ENCODE data around the gene PPP1R3C. TPM values are rescaled to one million over a fixed set of nuclear protein-coding genes. Genes with fewer than 3 reads are reported as not detected.

PPP1R3C gene
- total and polyA plus RNA-seq, 3 donors from 2014 or later, result 4.7 to 9.7 (median 5.8) TPM

DNA sequence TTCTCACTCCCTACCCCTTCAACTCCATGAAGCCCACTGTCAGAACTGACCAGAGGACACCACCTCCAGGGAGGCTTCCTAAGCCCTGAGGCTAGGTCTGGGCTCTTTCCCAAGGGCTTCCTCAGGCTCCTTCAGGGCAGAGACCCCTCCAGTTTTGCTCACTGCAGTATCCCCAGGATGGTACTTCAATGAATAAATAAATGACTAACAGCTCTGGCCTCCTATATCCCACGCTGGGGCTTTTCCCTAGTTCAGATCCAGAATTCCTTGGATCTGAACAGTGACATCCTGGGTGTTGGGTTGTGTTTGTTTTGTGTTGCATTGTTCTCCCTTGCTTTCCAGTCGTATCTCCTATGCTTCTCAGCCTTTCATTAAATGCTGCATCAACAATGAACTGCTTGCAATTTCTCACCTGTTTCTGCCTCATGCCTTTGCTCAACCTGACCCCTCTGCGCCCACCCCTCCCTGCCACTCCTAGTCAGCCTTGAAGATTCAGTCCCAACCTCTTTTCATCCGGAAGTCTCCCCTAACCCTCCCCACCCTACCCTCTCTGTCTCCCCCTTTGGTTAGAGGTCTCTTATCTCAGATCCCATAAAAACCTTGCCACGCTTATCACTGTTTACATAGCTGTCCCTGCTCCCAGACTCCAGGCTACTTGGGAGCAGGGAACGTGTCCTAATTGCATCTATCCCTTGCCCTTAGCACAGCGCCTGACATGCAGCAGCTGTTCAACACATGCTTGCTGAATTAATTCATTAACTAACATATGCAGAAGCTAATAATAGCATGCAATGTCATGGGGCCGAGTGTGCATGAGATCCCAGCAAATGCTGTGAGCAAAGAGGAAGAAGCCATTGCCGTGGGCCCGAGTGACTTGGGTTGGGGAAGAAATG, 41.7 kb downstream of the PPP1R3C start:
- TF ChIP-seq, protein P1, sequence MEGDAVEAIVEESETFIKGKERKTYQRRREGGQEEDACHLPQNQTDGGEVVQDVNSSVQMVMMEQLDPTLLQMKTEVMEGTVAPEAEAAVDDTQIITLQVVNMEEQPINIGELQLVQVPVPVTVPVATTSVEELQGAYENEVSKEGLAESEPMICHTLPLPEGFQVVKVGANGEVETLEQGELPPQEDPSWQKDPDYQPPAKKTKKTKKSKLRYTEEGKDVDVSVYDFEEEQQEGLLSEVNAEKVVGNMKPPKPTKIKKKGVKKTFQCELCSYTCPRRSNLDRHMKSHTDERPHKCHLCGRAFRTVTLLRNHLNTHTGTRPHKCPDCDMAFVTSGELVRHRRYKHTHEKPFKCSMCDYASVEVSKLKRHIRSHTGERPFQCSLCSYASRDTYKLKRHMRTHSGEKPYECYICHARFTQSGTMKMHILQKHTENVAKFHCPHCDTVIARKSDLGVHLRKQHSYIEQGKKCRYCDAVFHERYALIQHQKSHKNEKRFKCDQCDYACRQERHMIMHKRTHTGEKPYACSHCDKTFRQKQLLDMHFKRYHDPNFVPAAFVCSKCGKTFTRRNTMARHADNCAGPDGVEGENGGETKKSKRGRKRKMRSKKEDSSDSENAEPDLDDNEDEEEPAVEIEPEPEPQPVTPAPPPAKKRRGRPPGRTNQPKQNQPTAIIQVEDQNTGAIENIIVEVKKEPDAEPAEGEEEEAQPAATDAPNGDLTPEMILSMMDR (IDR thresholded peaks at IDR 0.05), result no peak
- no peak for TF ChIP-seq POLR2A (IDR thresholded peaks at IDR 0.05)
- 44 to 61% methylated on average over 10 of the region's 10 CpGs for WGBS, 2 donors
- Histone ChIP-seq H3K9me3 (no peaks in the 10 kb centered on the region), H3K4me3 (no peak overlapping the region), H3K27ac (peak overlapping the region in 1 of 2 donors; percentile 33), H3K27me3 (no peaks in the 10 kb centered on the region), H3K4me1 (peaks cover 24% of the 10 kb centered on the region), H3K36me3 (ENCODE audit: low read depth, missing control alignments) (no peaks in the 10 kb centered on the region)
- peak; percentile 43 for DNase-seq
- intact Hi-C loops (cut with DNase I; ENCODE audit: low total_unique reads), result no loop called here

- 43 to 49% methylated on average over 6 to 7 of the region's 7 CpGs for WGBS, 2 donors
- peak; percentile 35 for DNase-seq
- no peak overlapping the region for H3K4me3 ChIP-seq
- intact Hi-C loops (cut with DNase I; ENCODE audit: low total_unique reads), result no loop called here
- peaks cover 24% of the 10 kb centered on the region for H3K4me1 ChIP-seq
- no peaks in the 10 kb centered on the region for H3K9me3 ChIP-seq
- peak overlapping the region in 1 of 2 donors; percentile 33 for H3K27ac ChIP-seq
- no peaks in the 10 kb centered on the region for H3K27me3 ChIP-seq
- H3K36me3 ChIP-seq (ENCODE audit: low read depth, missing control alignments), result no peaks in the 10 kb centered on the region
- no peak for TF ChIP-seq POLR2A (IDR thresholded peaks at IDR 0.05)
- TF ChIP-seq, protein P1 (IDR thresholded peaks at IDR 0.05), result no peak
Measured at GRCh38 chr10:91590142-91590903, 42.5 kb downstream of the PPP1R3C start.

DNA sequence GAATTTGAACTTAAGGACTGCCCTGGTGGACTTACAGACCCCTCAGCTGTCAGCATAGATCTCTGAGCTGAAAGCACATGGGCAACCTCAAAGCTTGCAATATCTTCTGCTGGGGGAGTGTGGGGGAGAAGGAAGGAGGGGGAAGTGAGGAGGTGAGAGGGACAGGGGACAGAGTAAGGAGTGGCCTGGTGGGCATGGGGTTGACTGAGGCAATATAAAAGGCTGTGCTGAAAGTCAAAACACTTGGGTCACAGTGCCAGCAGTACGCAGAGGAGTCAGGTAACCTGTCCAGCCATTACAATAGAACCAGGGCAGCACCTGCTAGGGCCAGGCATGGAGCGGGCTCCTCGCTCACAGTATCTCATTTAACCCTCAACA, 43.2 kb downstream of the PPP1R3C start:
- TF ChIP-seq POLR2A (IDR thresholded peaks at IDR 0.05), result no peak
- TF ChIP-seq, protein P1 (IDR thresholded peaks at IDR 0.05), result no peak
- no peaks in the 10 kb centered on the region for H3K36me3 ChIP-seq (ENCODE audit: low read depth, missing control alignments)
- no peak overlapping the region for H3K4me3 ChIP-seq
- H3K4me1 ChIP-seq, result peaks cover 24% of the 10 kb centered on the region
- DNase-seq, result no peak
- H3K9me3 ChIP-seq, result no peaks in the 10 kb centered on the region
- no peaks in the 10 kb centered on the region for H3K27me3 ChIP-seq
- intact Hi-C loops (cut with DNase I; ENCODE audit: low total_unique reads), result no loop called here
- no peak overlapping the region for H3K27ac ChIP-seq
- whole genome bisulfite sequencing, 2 donors, result 88 to 94% methylated on average over 3 of the region's 3 CpGs

DNA sequence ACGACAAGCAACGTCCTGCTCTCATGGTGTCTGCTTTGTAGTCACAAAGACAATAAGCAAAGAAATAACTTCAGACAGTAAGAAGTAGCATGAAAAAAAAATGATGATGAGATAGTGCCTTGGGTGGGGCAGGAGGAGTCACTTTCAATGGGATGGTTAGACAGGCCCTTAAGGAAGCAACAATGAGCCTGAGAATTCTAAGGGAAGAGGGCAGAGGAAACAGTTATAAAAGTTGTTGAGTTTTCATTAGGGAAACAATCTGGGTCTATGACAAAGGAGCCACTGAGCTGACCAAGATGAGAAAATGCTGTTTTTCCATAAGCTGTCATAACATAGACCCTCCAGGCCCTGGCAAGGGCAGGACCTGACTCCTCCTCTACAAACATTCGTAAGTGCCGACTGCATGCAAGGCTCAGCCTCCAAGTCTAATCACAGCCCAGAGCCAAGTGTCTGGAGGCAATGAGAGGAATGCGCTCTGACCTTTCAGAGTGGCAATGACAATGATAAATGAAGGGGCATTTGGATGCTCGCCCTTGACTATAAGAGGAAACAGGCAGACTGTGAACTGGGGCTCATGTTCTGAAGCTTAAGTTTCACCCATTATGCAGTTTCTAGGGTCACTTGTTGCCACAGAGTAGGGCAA, 43.7 kb downstream of the PPP1R3C start:
- TF ChIP-seq POLR2A (IDR thresholded peaks at IDR 0.05), result no peak
- TF ChIP-seq, protein P1 (IDR thresholded peaks at IDR 0.05), result no peak
- DNase-seq, result no peak
- intact Hi-C loops (cut with DNase I; ENCODE audit: low total_unique reads), result no loop called here
- H3K4me1 ChIP-seq, result peaks cover 24% of the 10 kb centered on the region
- no peak overlapping the region for H3K4me3 ChIP-seq
- H3K9me3 ChIP-seq, result no peaks in the 10 kb centered on the region
- H3K36me3 ChIP-seq (ENCODE audit: low read depth, missing control alignments), result no peaks in the 10 kb centered on the region
- H3K27me3 ChIP-seq, result no peaks in the 10 kb centered on the region
- H3K27ac ChIP-seq, result no peak overlapping the region
- WGBS, 2 donors, result 80 to 81% methylated on average over 6 of the region's 6 CpGs

Data from testis (tissue), 3 donors.